HG02610 (cell line): ENCODE data around the gene ALOX12.
"Not testable (repeated sequence)": the region's sequence is repeated elsewhere in the genome, so short reads cannot be mapped to it uniquely, and the experiment has no call there.

Experiments used
- ATAC-seq: cut with Tn5 transposase; IDR thresholded peaks from one replicate; pipeline ENCODE4 v1.9.1; 2021; ENCODE audit warnings: mild to moderate bottlenecking, moderate library complexity; ENCODE audit not compliant: unreplicated experiment

ALOX12 gene, protein sequence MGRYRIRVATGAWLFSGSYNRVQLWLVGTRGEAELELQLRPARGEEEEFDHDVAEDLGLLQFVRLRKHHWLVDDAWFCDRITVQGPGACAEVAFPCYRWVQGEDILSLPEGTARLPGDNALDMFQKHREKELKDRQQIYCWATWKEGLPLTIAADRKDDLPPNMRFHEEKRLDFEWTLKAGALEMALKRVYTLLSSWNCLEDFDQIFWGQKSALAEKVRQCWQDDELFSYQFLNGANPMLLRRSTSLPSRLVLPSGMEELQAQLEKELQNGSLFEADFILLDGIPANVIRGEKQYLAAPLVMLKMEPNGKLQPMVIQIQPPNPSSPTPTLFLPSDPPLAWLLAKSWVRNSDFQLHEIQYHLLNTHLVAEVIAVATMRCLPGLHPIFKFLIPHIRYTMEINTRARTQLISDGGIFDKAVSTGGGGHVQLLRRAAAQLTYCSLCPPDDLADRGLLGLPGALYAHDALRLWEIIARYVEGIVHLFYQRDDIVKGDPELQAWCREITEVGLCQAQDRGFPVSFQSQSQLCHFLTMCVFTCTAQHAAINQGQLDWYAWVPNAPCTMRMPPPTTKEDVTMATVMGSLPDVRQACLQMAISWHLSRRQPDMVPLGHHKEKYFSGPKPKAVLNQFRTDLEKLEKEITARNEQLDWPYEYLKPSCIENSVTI

DNA sequence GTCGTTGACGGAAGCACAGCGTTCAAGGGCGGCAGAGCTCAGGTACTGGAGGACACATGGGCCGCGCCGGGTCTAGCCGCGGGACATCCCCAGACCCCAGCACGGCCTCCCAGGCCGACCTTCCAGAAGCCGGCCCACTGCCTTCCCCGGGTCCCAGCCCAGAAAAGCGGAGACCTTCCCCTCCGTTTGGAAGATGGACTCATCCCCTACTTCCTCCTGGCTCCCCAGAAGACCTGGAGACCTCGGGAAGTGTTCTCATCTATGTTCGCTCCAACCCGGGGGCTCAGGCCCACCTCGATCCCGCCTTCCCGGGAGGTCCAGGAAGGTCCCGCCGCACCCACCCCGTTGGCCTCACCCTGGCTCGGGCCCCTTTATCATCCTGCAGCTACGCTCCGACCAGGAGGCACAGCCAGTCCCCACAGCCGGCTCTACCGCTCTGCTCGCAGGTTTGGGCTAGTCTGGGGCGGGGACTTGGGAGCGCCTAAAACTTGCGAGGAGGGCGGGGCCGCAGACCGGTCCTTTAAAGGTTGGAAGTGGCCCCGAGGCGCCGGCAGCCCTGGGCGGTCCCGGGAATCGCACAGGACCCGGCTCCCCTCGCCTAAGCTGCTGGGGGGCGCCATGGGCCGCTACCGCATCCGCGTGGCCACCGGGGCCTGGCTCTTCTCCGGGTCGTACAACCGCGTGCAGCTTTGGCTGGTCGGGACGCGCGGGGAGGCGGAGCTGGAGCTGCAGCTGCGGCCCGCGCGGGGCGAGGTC, at the start of gene ALOX12:
Gene ALOX12 (plus strand): TSS at position 550 of the 756 bp plus-strand sequence. CDS start 69 bp downstream, at position 619.
- ATAC-seq: no peak

DNA sequence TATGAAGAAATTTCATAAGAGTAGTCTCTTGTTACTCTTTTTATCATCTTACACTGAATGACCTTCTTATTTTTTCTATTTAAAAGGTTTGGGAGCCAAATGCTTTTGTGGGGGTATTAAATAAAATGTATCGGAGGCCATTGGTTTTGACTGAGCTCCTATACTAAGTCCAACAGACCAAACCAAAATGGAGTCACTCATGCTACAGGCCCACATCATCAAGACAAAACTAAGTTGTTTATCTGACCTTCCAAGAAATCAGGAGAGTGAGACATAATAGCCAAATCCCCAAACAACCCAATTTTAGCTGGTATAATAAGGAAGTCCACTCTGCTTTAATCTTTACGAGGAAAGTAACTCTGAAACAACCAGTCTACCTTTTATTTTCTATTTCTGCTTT, 48.1 kb upstream of the ALOX12 start:
- no peak for ATAC-seq

DNA sequence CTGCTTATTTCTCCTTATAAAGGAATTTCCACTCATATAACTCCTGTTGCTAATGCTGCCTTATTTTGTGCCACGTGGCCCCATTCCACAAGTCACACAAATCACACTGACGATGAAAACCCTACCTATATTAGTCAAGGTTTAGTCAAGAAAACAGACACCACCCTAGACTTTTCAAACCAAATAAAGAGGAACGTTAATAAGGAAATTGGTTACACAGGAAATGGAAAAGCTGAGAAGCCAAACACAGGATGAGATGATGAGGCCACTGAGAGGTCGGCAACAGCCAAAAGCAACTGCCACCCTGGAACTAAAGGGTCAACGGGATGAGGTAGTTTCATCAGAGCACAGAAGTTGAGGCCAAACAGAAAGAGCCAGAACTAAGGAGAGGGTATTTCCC, 47.3 kb upstream of the ALOX12 start:
- no peak for ATAC-seq

DNA sequence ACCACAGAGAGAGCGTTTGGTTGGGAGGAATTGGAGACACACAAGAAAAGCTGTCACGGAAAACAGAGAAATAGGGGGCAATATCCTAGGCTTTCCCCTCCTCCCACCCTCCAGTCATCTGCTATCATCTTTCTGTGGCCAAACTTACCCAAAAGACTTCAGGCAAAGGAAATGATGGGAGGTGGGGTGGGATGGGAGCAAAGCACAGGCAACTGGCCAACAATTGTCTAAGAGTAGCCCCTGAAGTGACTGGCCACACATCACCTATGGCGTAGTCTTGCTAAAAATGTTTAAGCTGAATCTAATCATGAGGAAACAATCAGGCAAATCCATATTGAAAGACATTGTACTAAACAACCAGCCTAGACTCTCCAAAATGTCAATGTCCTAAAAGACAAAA, 46.9 kb upstream of the ALOX12 start:
- no peak for ATAC-seq

DNA sequence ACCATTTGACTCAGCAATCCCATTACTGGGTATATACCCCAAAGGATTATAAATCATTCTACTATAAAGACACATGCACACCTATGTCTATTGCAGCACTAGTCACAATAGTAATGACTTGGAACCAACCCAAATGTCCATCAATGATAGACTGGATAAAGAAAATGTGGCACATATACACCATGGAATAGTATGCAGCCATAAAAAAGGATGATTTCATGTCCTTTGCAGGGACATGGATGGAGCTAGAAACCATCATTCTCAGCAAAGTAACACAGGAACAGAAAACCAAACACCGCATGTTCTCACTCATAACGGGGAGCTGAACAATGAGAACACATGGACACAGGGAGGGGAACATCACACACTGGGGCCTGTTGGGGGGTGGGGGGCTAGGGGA, 44.9 kb upstream of the ALOX12 start:
- ATAC-seq: not testable (repeated sequence)

DNA sequence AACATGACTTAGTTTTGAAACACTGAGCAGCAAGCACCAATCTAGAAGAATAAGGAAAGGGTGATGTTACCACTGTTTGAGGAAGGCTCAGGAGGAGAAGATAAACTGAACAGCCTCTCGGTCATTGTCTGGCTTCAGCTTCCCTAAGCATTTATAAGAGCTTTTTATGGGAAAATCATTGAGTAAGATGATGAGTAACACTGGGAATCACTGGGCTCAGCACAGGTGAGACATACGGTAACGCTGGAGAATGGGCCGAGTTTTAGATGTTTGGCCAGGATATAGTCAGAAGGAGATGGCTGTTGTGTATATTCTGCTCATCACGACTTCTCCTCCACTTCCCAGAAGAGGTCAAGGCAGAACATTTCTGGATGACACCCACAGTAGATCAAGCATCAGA, 42.2 kb upstream of the ALOX12 start:
- ATAC-seq: no peak

DNA sequence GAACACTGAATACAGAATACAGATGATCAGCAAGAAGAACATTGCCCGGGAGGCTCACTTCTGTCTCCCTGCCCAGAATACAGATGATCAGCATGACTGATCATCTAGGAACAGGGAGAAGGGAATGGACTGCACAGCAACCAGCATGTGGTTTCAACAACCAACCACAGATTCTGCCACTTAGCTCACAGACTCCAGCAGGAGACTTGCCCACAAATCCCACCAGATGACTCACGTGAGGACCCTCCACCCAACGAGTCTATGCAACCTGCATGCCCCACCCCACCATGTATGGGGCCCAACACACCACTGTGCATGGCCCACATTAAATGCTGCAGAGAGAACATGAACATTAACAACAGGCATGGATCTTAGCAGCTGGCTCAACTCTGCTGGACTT, 36.1 kb upstream of the ALOX12 start:
- ATAC-seq: no peak

DNA sequence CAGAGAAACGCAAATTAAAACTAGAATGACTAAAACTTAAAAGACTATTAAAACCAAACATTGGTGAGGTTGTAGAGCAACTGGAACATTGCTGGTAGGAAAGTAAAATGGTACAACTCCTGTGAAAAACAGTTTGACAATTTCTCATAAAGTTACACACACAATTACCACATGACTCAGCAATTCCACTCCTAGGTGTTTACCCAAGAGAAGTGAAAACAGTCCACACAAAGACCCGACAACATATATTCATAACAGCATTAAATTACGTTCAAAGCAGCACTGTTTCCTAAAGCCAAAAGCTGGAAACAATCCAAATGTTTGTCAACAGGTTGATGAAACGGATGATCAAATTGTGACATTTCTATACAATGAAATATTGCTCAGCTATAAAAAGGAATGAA, 26.5 kb upstream of the ALOX12 start:
- ATAC-seq: no peak

DNA sequence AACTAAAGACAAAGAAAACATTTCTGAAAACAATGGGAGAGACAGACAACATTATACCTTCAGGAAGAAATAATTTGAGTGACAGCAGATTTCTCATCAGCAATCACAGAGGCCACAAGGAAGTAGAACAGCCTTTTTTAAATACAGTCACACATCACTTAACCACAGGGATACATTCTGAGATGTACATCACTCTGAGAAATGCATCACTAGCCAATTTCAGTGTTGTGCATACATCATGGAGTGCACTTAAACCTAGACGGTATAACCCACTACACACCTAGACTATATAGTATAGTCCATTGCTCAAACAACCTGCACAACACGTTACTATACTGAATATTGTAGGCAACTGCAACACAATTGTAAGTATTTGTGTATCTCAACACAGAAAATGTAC, 24.9 kb upstream of the ALOX12 start:
- no peak for ATAC-seq

DNA sequence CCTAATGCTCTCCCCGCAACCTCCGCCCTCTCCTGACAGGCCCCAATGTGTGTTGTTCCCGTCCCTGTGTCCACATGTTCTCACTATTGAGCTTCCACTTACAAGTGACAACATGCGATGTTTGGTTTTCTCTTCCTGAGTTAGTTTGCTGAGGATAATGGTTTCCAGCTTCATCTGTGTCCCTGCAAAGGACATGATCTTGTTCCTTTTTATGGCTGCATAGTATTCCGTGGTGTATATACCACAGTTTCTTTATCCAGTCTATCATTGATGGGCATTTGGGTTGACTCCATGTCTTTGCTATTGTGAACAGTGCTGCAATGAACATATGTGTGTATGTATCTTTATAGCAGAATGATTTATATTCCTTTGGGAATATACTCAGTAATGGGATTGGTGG, 16.4 kb upstream of the ALOX12 start:
- not testable (repeated sequence) for ATAC-seq

DNA sequence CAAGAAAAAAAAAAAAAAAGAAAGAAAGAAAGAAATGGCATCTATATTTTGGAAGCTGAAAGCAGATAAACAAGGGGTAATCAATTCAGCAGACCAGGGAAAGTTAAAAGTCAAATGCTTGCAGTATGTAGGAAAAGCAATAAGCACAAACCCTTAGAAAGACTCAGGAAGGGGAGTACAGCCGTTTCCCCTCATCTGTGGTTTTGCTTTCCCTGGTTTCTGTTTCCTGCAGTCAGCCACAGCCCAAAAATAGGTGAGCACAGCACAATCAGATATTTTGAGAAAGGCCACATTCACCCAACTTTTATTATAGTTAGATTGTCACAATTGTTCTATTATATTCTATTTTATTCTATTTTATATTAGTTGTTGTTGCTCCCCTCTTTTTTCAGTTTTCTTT, 14.4 kb upstream of the ALOX12 start:
- no peak for ATAC-seq

DNA sequence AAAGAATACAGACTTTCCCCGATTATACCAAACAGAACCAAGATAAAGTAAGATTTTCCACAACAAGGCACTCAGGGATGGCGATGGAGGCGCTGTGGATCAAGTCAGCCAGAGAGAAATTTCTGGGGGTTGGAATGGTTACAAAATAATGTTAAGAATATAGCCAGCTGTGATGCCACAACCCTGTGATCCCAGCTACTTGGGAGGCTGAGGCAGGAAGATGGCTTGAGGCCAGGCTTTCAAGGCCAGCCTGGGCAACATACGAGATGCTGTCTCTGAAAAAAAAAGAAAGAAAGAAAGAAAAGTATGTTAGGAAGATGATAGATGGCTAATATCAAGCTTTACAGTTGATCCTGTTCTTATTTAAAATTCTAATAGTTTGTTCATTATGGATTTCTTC, 10.6 kb upstream of the ALOX12 start:
- ATAC-seq: no peak

DNA sequence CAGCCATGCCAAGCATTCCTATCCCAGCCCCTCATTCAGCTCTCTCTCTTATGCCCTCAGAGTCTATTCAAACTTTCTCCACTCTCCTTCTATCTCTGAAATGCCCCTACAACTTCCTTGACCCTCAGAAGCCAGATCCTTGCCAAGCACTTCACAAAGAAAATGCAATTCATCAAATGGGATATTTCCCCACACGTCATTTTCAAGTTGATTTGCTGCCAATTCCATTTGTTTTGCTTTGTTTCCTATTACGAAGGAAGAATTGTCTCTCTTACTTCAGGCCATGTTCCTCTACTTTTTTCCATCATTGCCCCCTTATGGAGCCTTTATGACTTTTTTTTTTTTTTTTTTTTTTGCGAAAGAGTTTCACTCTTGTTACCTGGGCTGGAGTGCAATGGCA, 9.2 kb upstream of the ALOX12 start:
- ATAC-seq: no peak

DNA sequence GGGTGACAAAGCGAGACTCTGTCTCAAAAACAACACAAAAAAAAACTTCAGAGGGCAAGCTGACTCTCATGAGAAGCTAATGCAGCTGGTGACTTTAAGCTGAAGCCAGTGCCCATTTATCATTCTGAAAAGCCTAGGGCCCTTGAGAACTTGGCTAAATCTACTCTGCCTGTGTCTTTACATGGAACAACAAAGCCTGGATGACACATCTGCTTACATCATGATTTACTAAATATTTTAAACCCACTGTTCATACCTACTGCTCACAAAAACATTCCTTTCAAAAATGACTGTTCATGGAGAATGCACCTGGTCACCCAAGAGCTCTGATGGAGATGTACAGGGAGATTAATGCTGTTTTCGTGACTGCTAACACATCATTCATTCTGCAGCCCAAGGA, 6.1 kb upstream of the ALOX12 start:
- no peak for ATAC-seq

DNA sequence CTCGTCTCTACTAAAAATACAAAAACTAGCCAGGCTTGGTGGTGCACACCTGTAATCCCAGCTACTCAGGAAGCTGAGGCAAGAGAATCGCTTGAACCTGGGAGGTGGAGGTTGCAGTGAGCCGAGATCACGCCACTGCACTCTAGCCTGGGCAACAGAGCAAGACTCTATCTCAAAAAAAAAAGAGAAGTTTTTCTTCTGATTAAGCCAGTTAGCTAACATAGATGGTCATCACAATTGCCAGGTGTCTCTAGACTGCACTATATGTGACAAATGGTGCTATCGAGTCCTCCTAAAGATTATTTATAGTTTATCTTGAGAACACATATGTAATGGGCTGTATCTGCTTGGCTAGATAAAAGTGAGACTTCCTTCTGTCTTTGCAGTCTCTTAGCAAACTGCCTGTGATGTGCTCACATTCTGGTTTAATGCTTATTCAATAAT, 2.2 kb upstream of the ALOX12 start:
- not testable (repeated sequence) for ATAC-seq

DNA sequence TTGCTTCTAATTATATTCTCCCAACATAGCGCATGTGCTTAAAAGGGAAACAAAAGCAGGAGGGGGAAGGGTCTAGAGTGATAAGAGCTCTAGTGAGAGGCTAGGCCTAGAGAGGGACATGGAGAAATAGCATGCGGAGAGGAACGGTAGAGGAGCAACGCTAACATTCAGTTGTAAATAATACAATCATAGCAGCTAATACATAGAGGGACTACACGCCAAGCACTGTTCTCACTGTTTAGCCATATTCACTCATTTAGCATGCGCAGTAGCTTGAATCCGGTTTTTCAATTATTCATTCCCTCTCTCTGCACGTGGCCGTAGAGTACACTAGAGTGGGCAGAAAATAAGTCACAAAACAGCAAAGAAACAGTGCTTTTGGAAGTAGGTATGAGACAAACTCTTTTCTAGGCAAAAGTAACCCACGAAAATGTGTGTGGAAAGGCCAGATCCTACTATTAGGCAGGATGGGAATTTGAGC, 1.7 kb upstream of the ALOX12 start:
- no peak for ATAC-seq

DNA sequence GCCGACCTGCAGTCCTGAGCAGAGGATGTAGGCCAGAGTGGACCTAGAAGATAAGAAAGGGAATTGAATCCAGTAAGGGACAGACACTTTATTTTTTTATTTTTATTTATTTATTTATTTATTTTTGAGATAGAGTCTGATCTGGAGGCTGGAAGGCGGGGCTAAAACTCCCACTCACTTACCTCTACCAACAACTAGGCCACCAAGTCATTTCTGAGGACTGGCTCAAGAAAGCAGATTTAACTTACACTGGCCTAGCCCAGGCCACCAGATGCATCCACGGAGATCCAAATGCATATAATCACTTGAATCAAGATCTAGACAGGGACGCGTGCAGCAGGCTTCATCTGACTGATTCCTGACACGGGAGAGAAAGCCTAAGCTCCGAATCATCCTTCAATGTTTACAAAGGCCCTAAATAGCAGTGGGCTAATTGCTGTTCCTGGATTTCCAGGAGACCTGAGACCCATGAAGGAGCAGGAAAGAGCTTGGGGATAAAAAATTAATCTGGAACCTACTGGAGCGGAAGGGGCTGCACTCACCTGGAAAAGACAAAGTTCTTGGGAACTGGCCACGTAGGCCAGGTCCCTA, 1.1 kb upstream of the ALOX12 start:
- no peak for ATAC-seq

DNA sequence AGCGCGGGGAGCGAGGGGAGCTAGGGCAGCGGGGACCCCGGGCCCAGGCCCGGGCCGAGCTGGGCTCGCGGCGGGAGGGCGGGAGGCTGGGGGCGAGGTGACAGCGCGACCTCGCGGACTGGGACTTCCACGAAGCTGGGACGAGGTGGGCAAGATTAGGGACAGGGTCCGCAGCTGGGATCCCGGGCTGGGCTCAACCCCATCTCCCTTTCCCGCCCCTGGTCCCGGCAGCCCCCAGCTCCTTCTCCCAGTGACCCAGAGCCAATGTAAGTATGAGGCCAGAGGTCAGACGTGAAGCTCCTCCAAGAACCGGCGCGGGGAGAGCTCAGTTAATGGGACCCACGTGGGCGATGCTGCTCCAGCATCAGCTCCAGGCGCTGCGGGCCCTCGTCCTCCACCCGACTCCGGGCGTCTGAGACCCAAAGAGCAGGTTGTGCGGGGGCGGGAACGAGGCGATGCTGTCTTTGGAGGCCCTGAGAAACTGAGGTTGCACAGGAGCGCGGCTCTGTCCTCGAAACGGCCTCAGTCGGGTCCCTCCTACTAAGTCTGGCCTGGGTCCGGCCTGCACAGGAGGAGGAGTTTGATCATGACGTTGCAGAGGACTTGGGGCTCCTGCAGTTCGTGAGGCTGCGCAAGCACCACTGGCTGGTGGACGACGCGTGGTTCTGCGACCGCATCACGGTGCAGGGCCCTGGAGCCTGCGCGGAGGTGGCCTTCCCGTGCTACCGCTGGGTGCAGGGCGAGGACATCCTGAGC, 585 bp downstream of the ALOX12 start:
- no peak for ATAC-seq

DNA sequence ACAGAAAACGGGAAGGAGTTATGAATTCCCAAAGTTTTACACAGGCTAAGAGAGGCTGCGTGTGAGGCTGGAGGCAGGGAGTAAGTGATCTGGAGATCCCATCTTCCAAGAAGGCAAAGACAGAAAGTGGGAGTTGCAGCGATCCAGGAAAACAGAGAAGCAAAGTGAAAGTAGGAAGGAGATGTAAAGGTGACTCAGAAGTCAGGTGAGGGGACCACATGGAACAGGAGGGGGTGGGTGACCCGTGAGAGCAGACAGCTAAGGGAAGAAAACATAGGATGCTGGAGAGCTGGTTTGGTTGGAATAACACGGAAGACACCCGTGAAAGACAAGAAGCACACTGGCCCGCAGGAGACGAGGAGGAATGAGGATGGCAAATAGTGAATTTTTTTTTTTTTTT, 1.3 kb downstream of the ALOX12 start:
- ATAC-seq: no peak

DNA sequence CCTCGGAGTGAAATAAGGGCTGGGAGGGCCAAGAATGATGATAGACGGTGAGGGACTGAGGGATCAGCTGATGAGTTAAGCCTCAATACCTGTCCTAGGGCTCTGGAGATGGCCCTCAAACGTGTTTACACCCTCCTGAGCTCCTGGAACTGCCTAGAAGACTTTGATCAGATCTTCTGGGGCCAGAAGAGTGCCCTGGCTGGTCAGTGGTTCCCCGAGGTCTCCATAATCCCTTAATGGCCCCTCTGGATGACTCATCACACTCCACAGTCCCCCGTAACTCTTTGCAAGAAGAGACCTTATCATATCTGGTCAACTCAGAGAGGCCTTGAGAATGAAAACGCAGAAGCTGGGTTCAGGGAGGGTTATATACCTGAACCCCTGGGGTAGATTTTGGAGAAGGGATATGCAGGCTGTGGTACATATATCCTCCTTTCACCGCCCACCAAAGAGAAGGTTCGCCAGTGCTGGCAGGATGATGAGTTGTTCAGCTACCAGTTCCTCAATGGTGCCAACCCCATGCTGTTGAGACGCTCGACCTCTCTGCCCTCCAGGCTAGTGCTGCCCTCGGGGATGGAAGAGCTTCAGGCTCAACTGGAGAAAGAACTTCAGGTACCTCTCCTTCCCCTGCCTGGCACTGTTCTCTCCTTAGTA, 3.1 kb downstream of the ALOX12 start:
- no peak for ATAC-seq
